IMR-90 (cell line): ENCODE results near the gene RNF145. TPM values are rescaled to one million over a fixed set of nuclear protein-coding genes. Genes with fewer than 3 reads are reported as not detected.

Experiments
- ATAC-seq: fragments of 200-7000 bp; cut with Tn5 transposase; 2 replicates; pipeline ENCODE4 v1.9.1; 2020; ENCODE audit warnings: low read depth, mild to moderate bottlenecking, moderate library complexity
- BruUV-seq: library from RNA; stranded (reverse); fragments of 400-500 nt; replicated peaks from 2 replicates; lab custom pipeline; 2021; lab: Mats Ljungman, UMichigan
- CTCF ChIA-PET: fragments of 300-600 bp; formaldehyde crosslinking; extraction: SDS; loops from one replicate; lab custom pipeline; 2021; ENCODE audit warnings: antibody characterized with exemption; lab: Yijun Ruan, JAX
- POLR2A ChIA-PET: fragments of 300-600 bp; sonication (Branson Sonifier 250); formaldehyde crosslinking; loops from one replicate; lab custom pipeline; 2022; ENCODE audit warnings: antibody characterized with exemption; ENCODE audit not compliant: unreplicated experiment; lab: Charles Lee
- DNase-seq: peaks from one replicate; pipeline ENCODE4 v3.0.0; 2013
- H2AFZ ChIP-seq: replicated peaks from 2 replicates; pipeline ENCODE3; 2013; ENCODE audit warnings: low read length, mild to moderate bottlenecking; ENCODE audit not compliant: poor library complexity
- H2AK5ac ChIP-seq: 2 replicates; pipeline ENCODE4 v1.6.1; 2013; ENCODE audit warnings: low read depth, low read length, inconsistent platforms
- H2AK9ac ChIP-seq: replicated peaks from 2 replicates; pipeline ENCODE3; 2013; ENCODE audit warnings: mild to moderate bottlenecking, low read depth, low read length, moderate library complexity; ENCODE audit not compliant: poor library complexity
- H2BK120ac ChIP-seq: 2 replicates; pipeline ENCODE4 v1.6.1; 2013; ENCODE audit warnings: low read depth, low read length, inconsistent platforms
- H2BK15ac ChIP-seq: 3 replicates; pipeline ENCODE4 v1.6.1; 2013; ENCODE audit warnings: low read depth, low read length, inconsistent platforms
- H2BK20ac ChIP-seq: 2 replicates; pipeline ENCODE4 v1.6.1; 2013; ENCODE audit warnings: low read depth, mild to moderate bottlenecking, inconsistent platforms, low read length, moderate library complexity
- H2BK5ac ChIP-seq: 2 replicates; pipeline ENCODE4 v1.6.1; 2013; ENCODE audit warnings: mild to moderate bottlenecking, low read depth, low read length, inconsistent platforms; ENCODE audit not compliant: poor library complexity, severe bottlenecking
- H3K14ac ChIP-seq: replicated peaks from 2 replicates; pipeline ENCODE4 v1.6.1; 2013; ENCODE audit warnings: low read depth, low read length, inconsistent platforms
- H3K18ac ChIP-seq: 2 replicates; pipeline ENCODE4 v1.6.1; 2013; ENCODE audit warnings: low read depth, low read length, control low read depth
- H3K23ac ChIP-seq: 2 replicates; pipeline ENCODE4 v1.6.1; 2013; ENCODE audit warnings: low read depth, low read length, inconsistent platforms
- H3K27ac ChIP-seq: 2 replicates; pipeline ENCODE4 v1.5.1; 2013; ENCODE audit warnings: mild to moderate bottlenecking, control low read depth, low read length; ENCODE audit not compliant: insufficient read depth
- H3K27me3 ChIP-seq: 2 replicates; pipeline ENCODE4 v1.6.1; 2013; ENCODE audit warnings: low read length; ENCODE audit not compliant: control insufficient read depth, insufficient read depth
- H3K36me3 ChIP-seq: 2 replicates; pipeline ENCODE4 v1.6.1; 2013; ENCODE audit warnings: low read length, mixed read lengths; ENCODE audit not compliant: control insufficient read depth, insufficient read depth
- H3K4ac ChIP-seq: 2 replicates; pipeline ENCODE4 v1.6.1; 2013; ENCODE audit warnings: low read depth, low read length, inconsistent platforms
- H3K4me1 ChIP-seq: 2 replicates; pipeline ENCODE4 v1.6.1; 2013; ENCODE audit warnings: low read length, mixed read lengths; ENCODE audit not compliant: control insufficient read depth, insufficient read depth
- H3K4me2 ChIP-seq: 2 replicates; pipeline ENCODE4 v1.6.1; 2013; ENCODE audit warnings: low read depth, mild to moderate bottlenecking, control low read depth, low read length, moderate library complexity
- H3K4me3 ChIP-seq: 2 replicates; pipeline ENCODE4 v1.5.1; 2013; ENCODE audit warnings: low read depth, mild to moderate bottlenecking, control low read depth, low read length, moderate library complexity; ENCODE audit not compliant: insufficient read depth
- H3K56ac ChIP-seq: 2 replicates; pipeline ENCODE4 v1.6.1; 2013; ENCODE audit warnings: low read length, inconsistent platforms; ENCODE audit not compliant: insufficient read depth; ENCODE audit errors: extremely low read depth
- H3K79me1 ChIP-seq, 2 experiments: 2 replicates each; pipeline ENCODE4 v1.6.1; 2013; ENCODE audit warnings: low read length in 2 of 2, inconsistent platforms in 1 of 2, low read depth in 1 of 2
- H3K9ac ChIP-seq: 2 replicates; pipeline ENCODE4 v1.6.1; 2013; ENCODE audit warnings: low read depth, low read length, control low read depth
- H3K9me1 ChIP-seq: 2 replicates; pipeline ENCODE4 v1.6.1; 2013; ENCODE audit warnings: low read length, inconsistent platforms; ENCODE audit not compliant: insufficient read depth
- H3K9me3 ChIP-seq: 2 replicates; pipeline ENCODE4 v1.6.1; 2013; ENCODE audit warnings: low read length; ENCODE audit not compliant: control insufficient read depth, insufficient read depth
- H4K20me1 ChIP-seq: 2 replicates; pipeline ENCODE4 v1.6.1; 2013; ENCODE audit warnings: low read length, inconsistent platforms; ENCODE audit not compliant: insufficient read depth
- H4K5ac ChIP-seq: 2 replicates; pipeline ENCODE4 v1.6.1; 2013; ENCODE audit warnings: mild to moderate bottlenecking, low read depth, low read length, control low read depth
- H4K8ac ChIP-seq, 2 experiments: 2 replicates each; pipeline ENCODE4 v1.6.1; 2013; ENCODE audit warnings: low read depth in 2 of 2, low read length in 2 of 2, control low read depth in 1 of 2, inconsistent platforms in 1 of 2
- H4K91ac ChIP-seq: 2 replicates; pipeline ENCODE4 v1.6.1; 2013; ENCODE audit warnings: low read depth, low read length, inconsistent platforms; ENCODE audit not compliant: insufficient read depth
- MAFK ChIP-seq: IDR thresholded peaks from 2 replicates; pipeline ENCODE4 v1.6.1; 2012; ENCODE audit warnings: low read depth, low read length, improper control_type of control experiment
- WGBS, 2 experiments: methylation state at CpG; one replicate each; pipeline versions ENCODE4 v1.1.5 to v1.1.7; 2013; ENCODE audit warnings: missing lambda C conversion rate in 2 of 2; ENCODE audit not compliant: insufficient read length in 1 of 2; ENCODE audit errors: extremely low coverage in 2 of 2; 5-methylcytosine and 5-hydroxymethylcytosine counted together
- dilution Hi-C: fragments of 300-500 bp; cut with HindIII; formaldehyde crosslinking; loops from one replicate; pipeline ENCODE4 v1.14.3; 2018; ENCODE audit warnings: low sequenced_read_pairs; ENCODE audit not compliant: unreplicated experiment
- in situ Hi-C: fragments of 300-500 bp; cut with MboI; formaldehyde crosslinking; loops from 3 replicates; pipeline ENCODE4 v1.14.3; 2019; ENCODE audit warnings: low sequenced_read_pairs, inconsistent platforms, mixed read lengths
- intact Hi-C: fragments of 100-400 bp; cut with micrococcal nuclease; formaldehyde crosslinking; loops from 2 replicates; pipeline ENCODE4 v1.10.0; 2022
- polyA plus RNA-seq, 3 experiments: library from polyadenylated mRNA; depleted of rRNA; stranded (reverse); fragments of >200 nt; gene quantifications; 2 replicates each; pipeline ENCODE4 v1.2.3, GENCODE V29; 2012; ENCODE audit warnings: low replicate concordance in 1 of 3
- total RNA-seq: library from RNA; depleted of rRNA; stranded (reverse); fragments of >200 nt; gene quantifications from 2 replicates; pipeline ENCODE4 v1.2.3, GENCODE V29; 2012
- TF ChIP-seq, protein P1 (sequence below): fragments of 150-350 bp; IDR thresholded peaks from 2 replicates; pipeline ENCODE4 v1.6.1; 2017; ENCODE audit warnings: mild to moderate bottlenecking, antibody characterized with exemption, low read length, low read depth

The RNF145 gene
- total and polyA plus RNA-seq, 2 of the 4 experiments (the other 2 are of a cell fraction) = 50.0 to 57.0 TPM

DNA sequence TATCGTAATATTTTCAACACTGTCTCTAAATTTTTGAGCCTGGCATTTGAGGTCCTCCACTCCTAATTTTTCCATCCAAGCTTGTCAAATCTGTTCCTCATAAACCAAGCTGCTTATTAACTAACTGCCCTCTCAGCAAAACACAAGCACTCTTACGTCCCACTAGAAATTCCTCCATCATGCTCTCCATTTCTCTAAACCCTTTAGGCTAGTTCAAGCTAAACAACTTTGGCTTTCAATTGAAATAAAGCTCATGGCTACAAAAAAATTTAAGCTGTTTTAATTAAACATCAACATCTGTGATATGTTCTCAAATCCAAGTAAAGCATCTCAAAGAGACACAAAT, 45.7 kb downstream of the RNF145 start:
- Histone ChIP-seq H3K56ac (no peak overlapping the region), H3K18ac (peak overlapping the region; percentile 1; the same call in 1 of the 2 replicates), H3K9me1 (peaks cover 9% of the 10 kb centered on the region), H2BK20ac (0 out of 2 replicates have a peak overlapping the region, but pooled peaks have one; percentile 3), H4K8ac (no peak overlapping the region; a peak in 1 of 4 replicates), H3K79me1 (peaks cover 12 to 48% of the 10 kb centered on the region in 2 experiments; a peak in 3 of 4 replicates), H3K9ac (no peak overlapping the region), H2AFZ (no peak overlapping the region), H2BK15ac (no peak overlapping the region; the same call in 2 of the 3 replicates), H3K36me3 (peaks cover 28% of the 10 kb centered on the region), H4K91ac (0 out of 2 replicates have a peak overlapping the region, but pooled peaks have one; percentile 12), H4K5ac (peak overlapping the region; percentile 2; the same call in 1 of the 2 replicates), H2AK9ac (no peak overlapping the region), H3K9me3 (no peaks in the 10 kb centered on the region), H3K4me2 (peak overlapping the region; percentile 23; the same call in 1 of the 2 replicates), H4K20me1 (0 out of 2 replicates have a peak, but pooled peaks cover 4% of the 10 kb centered on the region), H3K27me3 (no peaks in the 10 kb centered on the region), H3K14ac (no peak overlapping the region), H3K4ac (no peak overlapping the region), H3K23ac (no peak overlapping the region), H3K27ac (no peak overlapping the region; the same call in 1 of the 2 replicates), H2AK5ac (no peak overlapping the region), H3K4me1 (peaks cover 13% of the 10 kb centered on the region), H2BK5ac (peak overlapping the region; percentile 90), H2BK120ac (no peak overlapping the region), H3K4me3 (no peak overlapping the region)
- peak; percentile 53 for TF ChIP-seq MAFK
- TF ChIP-seq, protein P1, sequence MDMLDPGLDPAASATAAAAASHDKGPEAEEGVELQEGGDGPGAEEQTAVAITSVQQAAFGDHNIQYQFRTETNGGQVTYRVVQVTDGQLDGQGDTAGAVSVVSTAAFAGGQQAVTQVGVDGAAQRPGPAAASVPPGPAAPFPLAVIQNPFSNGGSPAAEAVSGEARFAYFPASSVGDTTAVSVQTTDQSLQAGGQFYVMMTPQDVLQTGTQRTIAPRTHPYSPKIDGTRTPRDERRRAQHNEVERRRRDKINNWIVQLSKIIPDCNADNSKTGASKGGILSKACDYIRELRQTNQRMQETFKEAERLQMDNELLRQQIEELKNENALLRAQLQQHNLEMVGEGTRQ = no peak
- DNase-seq (no peak), ATAC-seq (peak; percentile 24)
- in situ Hi-C loops = loop anchor here (25.0 kb wide), 2 partner anchors 599 to 799 kb away; no protein-coding TSS in a partner anchor
- BruUV-seq = no TSS peak
- CTCF ChIA-PET = interaction anchor here (0.5 to 1.3 kb wide), 3 partner anchors 11 to 53 kb away, joined by 3 to 8 read pairs (median 3); no protein-coding TSS in a partner anchor
- POLR2A ChIA-PET = no interaction called here
- dilution Hi-C loops = loop anchor here (25.0 kb wide), 1 partner anchor 99 kb away; the partner anchor contains the start of gene UBLCP1
- 100% methylated on average over 1 of the region's 2 CpGs; no CpG with 5 or more reads in 1 of the 2 experiments for WGBS, 2 experiments
- intact Hi-C loops = loop anchor here (10.0 kb wide), 1 partner anchor 811 kb away; no protein-coding TSS in a partner anchor
